ENCODE measurements around the gene ANO3.

DNA sequence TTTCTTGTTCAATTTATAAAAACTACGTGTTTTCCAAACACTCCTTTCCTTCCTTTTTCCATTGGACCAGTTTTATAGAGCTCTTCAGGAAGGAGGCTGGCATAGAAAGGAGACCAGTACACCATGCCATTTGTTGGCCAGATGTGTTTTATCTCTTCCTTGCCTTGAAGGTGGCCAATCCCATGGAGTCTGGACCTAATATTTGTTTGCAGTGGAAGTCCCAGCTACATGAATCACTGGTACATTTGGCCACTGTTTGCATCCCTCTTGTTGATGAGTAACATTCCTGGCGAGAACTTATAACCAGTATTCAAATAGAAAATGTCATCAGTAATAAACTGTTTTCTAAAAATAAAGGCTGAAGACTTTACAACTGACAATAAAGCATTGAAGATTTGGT, 110.2 kb downstream of the ANO3 start:
- TF ChIP-seq, protein P1, sequence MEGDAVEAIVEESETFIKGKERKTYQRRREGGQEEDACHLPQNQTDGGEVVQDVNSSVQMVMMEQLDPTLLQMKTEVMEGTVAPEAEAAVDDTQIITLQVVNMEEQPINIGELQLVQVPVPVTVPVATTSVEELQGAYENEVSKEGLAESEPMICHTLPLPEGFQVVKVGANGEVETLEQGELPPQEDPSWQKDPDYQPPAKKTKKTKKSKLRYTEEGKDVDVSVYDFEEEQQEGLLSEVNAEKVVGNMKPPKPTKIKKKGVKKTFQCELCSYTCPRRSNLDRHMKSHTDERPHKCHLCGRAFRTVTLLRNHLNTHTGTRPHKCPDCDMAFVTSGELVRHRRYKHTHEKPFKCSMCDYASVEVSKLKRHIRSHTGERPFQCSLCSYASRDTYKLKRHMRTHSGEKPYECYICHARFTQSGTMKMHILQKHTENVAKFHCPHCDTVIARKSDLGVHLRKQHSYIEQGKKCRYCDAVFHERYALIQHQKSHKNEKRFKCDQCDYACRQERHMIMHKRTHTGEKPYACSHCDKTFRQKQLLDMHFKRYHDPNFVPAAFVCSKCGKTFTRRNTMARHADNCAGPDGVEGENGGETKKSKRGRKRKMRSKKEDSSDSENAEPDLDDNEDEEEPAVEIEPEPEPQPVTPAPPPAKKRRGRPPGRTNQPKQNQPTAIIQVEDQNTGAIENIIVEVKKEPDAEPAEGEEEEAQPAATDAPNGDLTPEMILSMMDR (IDR thresholded peaks at IDR 0.05; ENCODE audit: insufficient read depth, low read length, poor library complexity, severe bottlenecking) = no peak
- TF ChIP-seq EZH2phosphoT487 (conservative IDR thresholded peaks at IDR 0.05; ENCODE audit: low read length) = no peak
